Liver (tissue), 9 donors: Measurements from ENCODE around the gene MARCHF9. TPM values are rescaled to one million over a fixed set of nuclear protein-coding genes. Genes with fewer than 3 reads are reported as not detected.
A peak's percentile ranks its signal among the peaks of the same experiment; 100 is the strongest.

Experiments
- DNase-seq: peaks from one replicate; pipeline ENCODE4 v3.0.0-alpha.2; 2017; ENCODE audit warnings: low spot score
- H3K27ac ChIP-seq, 2 donors: one replicate each; pipeline ENCODE4 v1.7.0; 2013; ENCODE audit warnings: inconsistent platforms in 2 of 2, low read length in 2 of 2, control low read depth in 1 of 2, low read depth in 1 of 2, mild to moderate bottlenecking in 1 of 2
- H3K27me3 ChIP-seq, 4 donors: one replicate each; pipeline versions ENCODE4 v1.6.1 to v1.7.0; 2013; ENCODE audit warnings: low read length in 3 of 4, inconsistent platforms in 1 of 4, mild to moderate bottlenecking in 1 of 4, moderate library complexity in 1 of 4; ENCODE audit not compliant: control insufficient read depth in 4 of 4, insufficient read depth in 4 of 4
- H3K36me3 ChIP-seq, 4 donors: one replicate each; pipeline versions ENCODE4 v1.6.1 to v1.7.0; 2013; ENCODE audit warnings: low read length in 3 of 4, mild to moderate bottlenecking in 3 of 4, low read depth in 1 of 4, moderate library complexity in 1 of 4; ENCODE audit not compliant: control insufficient read depth in 4 of 4, insufficient read depth in 3 of 4
- H3K4me1 ChIP-seq, 4 donors: one replicate each; pipeline versions ENCODE4 v1.6.1 to v1.7.0; 2013; ENCODE audit warnings: low read length in 3 of 4, mild to moderate bottlenecking in 3 of 4, moderate library complexity in 1 of 4; ENCODE audit not compliant: control insufficient read depth in 4 of 4, insufficient read depth in 4 of 4
- H3K4me3 ChIP-seq, 3 donors: one replicate each; pipeline versions ENCODE4 v1.6.1 to v1.7.0; 2013; ENCODE audit warnings: low read length in 3 of 3, control low read depth in 1 of 3, low read depth in 1 of 3, mild to moderate bottlenecking in 1 of 3
- H3K9ac ChIP-seq, 2 donors: one replicate each; pipeline ENCODE4 v1.7.0; 2013; ENCODE audit warnings: low read length in 2 of 2, mild to moderate bottlenecking in 2 of 2, moderate library complexity in 2 of 2, control low read depth in 1 of 2, low read depth in 1 of 2
- H3K9me3 ChIP-seq, 4 donors: one replicate each; pipeline versions ENCODE4 v1.6.1 to v1.7.0; 2013; ENCODE audit warnings: low read length in 3 of 4; ENCODE audit not compliant: control insufficient read depth in 4 of 4
- EGR1 ChIP-seq, 2 donors: IDR thresholded peaks; 2 replicates each; pipeline ENCODE4 v1.6.1; 2016 to 2018; ENCODE audit warnings: antibody characterized with exemption in 2 of 2, low read depth in 2 of 2
- FOXA1 ChIP-seq: IDR thresholded peaks from 2 replicates; pipeline ENCODE4 v1.6.1; 2016; ENCODE audit warnings: antibody characterized with exemption
- FOXA2 ChIP-seq: IDR thresholded peaks from 2 replicates; pipeline ENCODE4 v1.6.1; 2016; ENCODE audit warnings: antibody characterized with exemption
- GABPA ChIP-seq, 2 donors: IDR thresholded peaks in 1 of 2; conservative IDR thresholded peaks in 1 of 2; 2 replicates each; pipeline ENCODE4 v1.6.1; 2016; ENCODE audit warnings: antibody characterized with exemption in 2 of 2, mild to moderate bottlenecking in 1 of 2, moderate library complexity in 1 of 2
- HNF4A ChIP-seq, 2 donors: conservative IDR thresholded peaks; 2 replicates each; pipeline ENCODE4 v1.6.1; 2016; ENCODE audit warnings: antibody characterized with exemption in 2 of 2, mild to moderate bottlenecking in 2 of 2
- HNF4G ChIP-seq: IDR thresholded peaks from 2 replicates; pipeline ENCODE4 v1.6.1; 2016; ENCODE audit warnings: antibody characterized with exemption
- JUND ChIP-seq, 2 donors: IDR thresholded peaks; 2 replicates each; pipeline ENCODE4 v1.6.1; 2016; ENCODE audit warnings: antibody characterized with exemption in 2 of 2
- NR2F2 ChIP-seq: IDR thresholded peaks from 2 replicates; pipeline ENCODE4 v1.6.1; 2016; ENCODE audit warnings: antibody characterized with exemption
- RAD21 ChIP-seq, 2 donors: IDR thresholded peaks; 2 replicates each; pipeline ENCODE4 v1.6.1; 2016; ENCODE audit warnings: antibody characterized with exemption in 2 of 2, mild to moderate bottlenecking in 2 of 2
- RXRA ChIP-seq, 2 donors: IDR thresholded peaks; 2 replicates each; pipeline ENCODE4 v1.6.1; 2017 to 2018; ENCODE audit warnings: antibody characterized with exemption in 2 of 2, mild to moderate bottlenecking in 1 of 2
- SP1 ChIP-seq: IDR thresholded peaks from 2 replicates; pipeline ENCODE4 v1.6.1; 2018; ENCODE audit warnings: antibody characterized with exemption, mild to moderate bottlenecking
- TAF1 ChIP-seq: conservative IDR thresholded peaks from 2 replicates; pipeline ENCODE4 v1.6.1; 2016; ENCODE audit warnings: antibody characterized with exemption, mild to moderate bottlenecking
- YY1 ChIP-seq: IDR thresholded peaks from 2 replicates; pipeline ENCODE4 v1.6.1; 2016; ENCODE audit warnings: antibody characterized with exemption, mild to moderate bottlenecking
- WGBS: extraction: QIAGEN DNeasy Blood & Tissue Kit; methylation state at CpG from one replicate; pipeline ENCODE4 v1.1.7; 2013; 5-methylcytosine and 5-hydroxymethylcytosine counted together
- polyA plus RNA-seq, 2 donors: library from polyadenylated mRNA; stranded (reverse) in 1 of 2; unstranded in 1 of 2; fragments of 200-250 nt in 1 of 2; fragments of >200 nt in 1 of 2; fragmentation: Nextera tagmentation in 1 of 2; extraction: Ambion mirVana in 1 of 2; gene quantifications; one replicate each; pipeline versions ENCODE4 v1.2.1 to v1.2.3, GENCODE V29; 2013 to 2015
- total RNA-seq, 2 donors: library from RNA; depleted of rRNA; stranded (reverse); fragments of >200 nt; gene quantifications; one replicate each; pipeline ENCODE4 v1.2.3, GENCODE V29; 2014
- TF ChIP-seq, protein P1 (sequence below): fragments of 150-350 bp; IDR thresholded peaks from 2 replicates; pipeline ENCODE4 v1.5.1; 2017; ENCODE audit warnings: improper control_type of control experiment, low read depth, low read length; ENCODE audit not compliant: missing input control
- TF ChIP-seq, protein P2 (sequence below): IDR thresholded peaks from 2 replicates; pipeline ENCODE4 v1.6.1; 2016; ENCODE audit warnings: antibody characterized with exemption
- TF ChIP-seq, protein P3 (sequence below): IDR thresholded peaks from 2 replicates; pipeline ENCODE4 v1.6.1; 2016; ENCODE audit warnings: antibody characterized with exemption
- TF ChIP-seq, protein P4 (sequence below): IDR thresholded peaks from 2 replicates; pipeline ENCODE4 v1.6.1; 2016; ENCODE audit warnings: antibody characterized with exemption, mild to moderate bottlenecking
- TF ChIP-seq, protein P5 (sequence below): IDR thresholded peaks from 2 replicates; pipeline ENCODE4 v1.6.1; 2016; ENCODE audit warnings: antibody characterized with exemption
- donor health status: healthy.
- donor health status: healthy.
- donor health status: healthy.
- donor health status: healthy.
- donor health status: healthy.

Gene MARCHF9
- total and polyA plus RNA-seq, 4 donors, result 1.1 to 3.0 (median 2.2) TPM

DNA sequence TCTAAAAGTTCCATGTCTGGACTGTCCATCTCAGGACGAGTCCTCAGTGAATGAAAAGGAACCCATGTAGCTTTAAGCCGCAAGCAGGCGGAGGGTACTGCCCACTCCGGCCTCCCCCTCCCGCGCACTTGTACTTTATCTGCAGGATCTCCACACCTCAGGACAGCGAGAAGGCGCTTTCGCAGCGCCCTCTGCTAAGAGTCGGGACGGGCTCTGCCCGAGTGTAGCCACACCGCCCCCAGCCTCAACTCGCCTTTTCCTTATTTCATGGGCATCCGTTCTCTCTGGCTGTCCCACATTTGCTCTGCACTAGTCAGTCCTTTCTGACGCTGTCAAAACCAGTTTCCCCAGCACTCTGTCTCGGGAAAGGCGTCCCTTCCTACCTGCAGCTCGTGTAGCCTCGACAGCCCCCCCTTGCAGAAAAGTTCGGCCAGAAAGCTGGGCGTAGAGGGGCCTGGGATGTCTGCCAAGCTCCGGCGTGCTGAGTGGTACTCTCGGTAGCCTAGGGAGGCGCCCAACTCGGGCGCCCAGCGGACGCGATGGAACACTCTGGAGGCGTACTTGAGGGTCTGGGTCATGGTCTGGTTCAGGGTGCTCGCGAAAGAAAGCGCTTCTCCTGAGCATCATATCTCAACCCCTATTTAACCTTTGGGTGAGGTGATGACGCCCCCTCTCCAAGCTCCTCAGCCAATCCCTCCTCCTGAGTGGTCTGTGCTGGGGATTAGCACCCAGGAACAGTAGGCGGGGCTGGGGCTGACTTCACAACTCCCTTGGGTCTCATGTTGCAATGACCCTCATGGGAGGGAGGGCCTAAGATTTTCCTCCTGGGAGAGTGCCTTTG lies 11.8 kb downstream of the MARCHF9 start, which contains the start of gene CYP27B1:
Gene CYP27B1, minus strand, starts transcription at position 615 of the 841 bp plus-strand sequence. Its CDS starts 37 bp downstream, at position 578.
- DNase-seq, result no peak
- H3K27ac ChIP-seq, result no peak within 1 kb of the TSS
- H3K27me3 ChIP-seq, result peaks cover 0 to 14% (median 6%) of the 10 kb centered on the region in 4 donors
- H3K9ac ChIP-seq, result no peak within 1 kb of the TSS
- H3K4me3 ChIP-seq, result peak within 1 kb of the TSS in 1 of 3 donors; percentile 42
- H3K9me3 ChIP-seq, result no peaks in the 10 kb centered on the region
- TF ChIP-seq, protein P1, sequence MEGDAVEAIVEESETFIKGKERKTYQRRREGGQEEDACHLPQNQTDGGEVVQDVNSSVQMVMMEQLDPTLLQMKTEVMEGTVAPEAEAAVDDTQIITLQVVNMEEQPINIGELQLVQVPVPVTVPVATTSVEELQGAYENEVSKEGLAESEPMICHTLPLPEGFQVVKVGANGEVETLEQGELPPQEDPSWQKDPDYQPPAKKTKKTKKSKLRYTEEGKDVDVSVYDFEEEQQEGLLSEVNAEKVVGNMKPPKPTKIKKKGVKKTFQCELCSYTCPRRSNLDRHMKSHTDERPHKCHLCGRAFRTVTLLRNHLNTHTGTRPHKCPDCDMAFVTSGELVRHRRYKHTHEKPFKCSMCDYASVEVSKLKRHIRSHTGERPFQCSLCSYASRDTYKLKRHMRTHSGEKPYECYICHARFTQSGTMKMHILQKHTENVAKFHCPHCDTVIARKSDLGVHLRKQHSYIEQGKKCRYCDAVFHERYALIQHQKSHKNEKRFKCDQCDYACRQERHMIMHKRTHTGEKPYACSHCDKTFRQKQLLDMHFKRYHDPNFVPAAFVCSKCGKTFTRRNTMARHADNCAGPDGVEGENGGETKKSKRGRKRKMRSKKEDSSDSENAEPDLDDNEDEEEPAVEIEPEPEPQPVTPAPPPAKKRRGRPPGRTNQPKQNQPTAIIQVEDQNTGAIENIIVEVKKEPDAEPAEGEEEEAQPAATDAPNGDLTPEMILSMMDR, result no peak
- TF ChIP-seq RXRA (IDR thresholded peaks at IDR 0.05), result no peak
- no peak for TF ChIP-seq RAD21 (IDR thresholded peaks at IDR 0.05)
- no peak for TF ChIP-seq FOXA1
- no peak for TF ChIP-seq GABPA (IDR thresholded peaks at IDR 0.05 in 1 of 2, conservative IDR thresholded peaks at IDR 0.05 in 1 of 2)
- no peak for TF ChIP-seq NR2F2
- TF ChIP-seq, protein P2, sequence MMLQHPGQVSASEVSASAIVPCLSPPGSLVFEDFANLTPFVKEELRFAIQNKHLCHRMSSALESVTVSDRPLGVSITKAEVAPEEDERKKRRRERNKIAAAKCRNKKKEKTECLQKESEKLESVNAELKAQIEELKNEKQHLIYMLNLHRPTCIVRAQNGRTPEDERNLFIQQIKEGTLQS, result no peak
- 11% methylated on average over 38 of the region's 38 CpGs for WGBS
- peaks cover 8 to 19% (median 14%) of the 10 kb centered on the region in 4 donors for H3K36me3 ChIP-seq
- peaks cover 11 to 34% (median 28%) of the 10 kb centered on the region in 4 donors for H3K4me1 ChIP-seq

DNA sequence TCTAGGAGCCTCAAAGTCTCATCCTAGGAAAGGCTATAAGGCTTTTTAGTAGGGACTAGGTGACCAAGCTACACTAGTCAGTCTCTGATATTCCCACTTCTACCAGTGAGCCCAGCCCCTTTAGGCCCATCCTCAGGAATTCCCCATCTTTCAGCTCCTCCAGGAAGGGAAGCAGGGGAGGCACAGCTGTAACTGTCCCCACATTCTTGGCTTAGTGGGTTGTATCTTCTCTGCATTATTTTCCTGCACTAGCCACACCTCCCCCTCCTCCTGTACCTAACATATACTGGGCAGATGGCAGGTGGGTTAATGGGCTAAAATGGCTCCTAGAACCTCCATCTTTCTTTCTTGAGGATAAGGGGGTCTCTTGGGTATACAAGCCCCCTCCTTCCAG lies 12.4 kb downstream of the MARCHF9 start:
- Histone ChIP-seq H3K9ac (no peak overlapping the region), H3K9me3 (no peaks in the 10 kb centered on the region), H3K27me3 (peaks cover 0 to 14% (median 6%) of the 10 kb centered on the region in 4 donors), H3K36me3 (peaks cover 8 to 19% (median 14%) of the 10 kb centered on the region in 4 donors), H3K4me3 (no peak overlapping the region), H3K27ac (no peak overlapping the region), H3K4me1 (peaks cover 11 to 34% (median 28%) of the 10 kb centered on the region in 4 donors)
- DNase-seq, result no peak
- TF ChIP-seq HNF4A (conservative IDR thresholded peaks at IDR 0.05), result no peak
- no peak for TF ChIP-seq YY1
- TF ChIP-seq, protein P1, result no peak
- TF ChIP-seq, protein P3, sequence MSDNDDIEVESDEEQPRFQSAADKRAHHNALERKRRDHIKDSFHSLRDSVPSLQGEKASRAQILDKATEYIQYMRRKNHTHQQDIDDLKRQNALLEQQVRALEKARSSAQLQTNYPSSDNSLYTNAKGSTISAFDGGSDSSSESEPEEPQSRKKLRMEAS, result no peak
- TF ChIP-seq GABPA (IDR thresholded peaks at IDR 0.05 in 1 of 2, conservative IDR thresholded peaks at IDR 0.05 in 1 of 2), result no peak
- TF ChIP-seq HNF4G, result no peak
- TF ChIP-seq RAD21 (IDR thresholded peaks at IDR 0.05), result no peak
- no peak for TF ChIP-seq RXRA (IDR thresholded peaks at IDR 0.05)
- TF ChIP-seq, protein P2, result no peak
- TF ChIP-seq, protein P4, sequence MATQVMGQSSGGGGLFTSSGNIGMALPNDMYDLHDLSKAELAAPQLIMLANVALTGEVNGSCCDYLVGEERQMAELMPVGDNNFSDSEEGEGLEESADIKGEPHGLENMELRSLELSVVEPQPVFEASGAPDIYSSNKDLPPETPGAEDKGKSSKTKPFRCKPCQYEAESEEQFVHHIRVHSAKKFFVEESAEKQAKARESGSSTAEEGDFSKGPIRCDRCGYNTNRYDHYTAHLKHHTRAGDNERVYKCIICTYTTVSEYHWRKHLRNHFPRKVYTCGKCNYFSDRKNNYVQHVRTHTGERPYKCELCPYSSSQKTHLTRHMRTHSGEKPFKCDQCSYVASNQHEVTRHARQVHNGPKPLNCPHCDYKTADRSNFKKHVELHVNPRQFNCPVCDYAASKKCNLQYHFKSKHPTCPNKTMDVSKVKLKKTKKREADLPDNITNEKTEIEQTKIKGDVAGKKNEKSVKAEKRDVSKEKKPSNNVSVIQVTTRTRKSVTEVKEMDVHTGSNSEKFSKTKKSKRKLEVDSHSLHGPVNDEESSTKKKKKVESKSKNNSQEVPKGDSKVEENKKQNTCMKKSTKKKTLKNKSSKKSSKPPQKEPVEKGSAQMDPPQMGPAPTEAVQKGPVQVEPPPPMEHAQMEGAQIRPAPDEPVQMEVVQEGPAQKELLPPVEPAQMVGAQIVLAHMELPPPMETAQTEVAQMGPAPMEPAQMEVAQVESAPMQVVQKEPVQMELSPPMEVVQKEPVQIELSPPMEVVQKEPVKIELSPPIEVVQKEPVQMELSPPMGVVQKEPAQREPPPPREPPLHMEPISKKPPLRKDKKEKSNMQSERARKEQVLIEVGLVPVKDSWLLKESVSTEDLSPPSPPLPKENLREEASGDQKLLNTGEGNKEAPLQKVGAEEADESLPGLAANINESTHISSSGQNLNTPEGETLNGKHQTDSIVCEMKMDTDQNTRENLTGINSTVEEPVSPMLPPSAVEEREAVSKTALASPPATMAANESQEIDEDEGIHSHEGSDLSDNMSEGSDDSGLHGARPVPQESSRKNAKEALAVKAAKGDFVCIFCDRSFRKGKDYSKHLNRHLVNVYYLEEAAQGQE, result no peak
- TF ChIP-seq JUND (IDR thresholded peaks at IDR 0.05), result no peak
- no peak for TF ChIP-seq EGR1 (IDR thresholded peaks at IDR 0.05; ENCODE audit: low read depth in 2 of 2)
- no peak for TF ChIP-seq FOXA1
- TF ChIP-seq, protein P5, sequence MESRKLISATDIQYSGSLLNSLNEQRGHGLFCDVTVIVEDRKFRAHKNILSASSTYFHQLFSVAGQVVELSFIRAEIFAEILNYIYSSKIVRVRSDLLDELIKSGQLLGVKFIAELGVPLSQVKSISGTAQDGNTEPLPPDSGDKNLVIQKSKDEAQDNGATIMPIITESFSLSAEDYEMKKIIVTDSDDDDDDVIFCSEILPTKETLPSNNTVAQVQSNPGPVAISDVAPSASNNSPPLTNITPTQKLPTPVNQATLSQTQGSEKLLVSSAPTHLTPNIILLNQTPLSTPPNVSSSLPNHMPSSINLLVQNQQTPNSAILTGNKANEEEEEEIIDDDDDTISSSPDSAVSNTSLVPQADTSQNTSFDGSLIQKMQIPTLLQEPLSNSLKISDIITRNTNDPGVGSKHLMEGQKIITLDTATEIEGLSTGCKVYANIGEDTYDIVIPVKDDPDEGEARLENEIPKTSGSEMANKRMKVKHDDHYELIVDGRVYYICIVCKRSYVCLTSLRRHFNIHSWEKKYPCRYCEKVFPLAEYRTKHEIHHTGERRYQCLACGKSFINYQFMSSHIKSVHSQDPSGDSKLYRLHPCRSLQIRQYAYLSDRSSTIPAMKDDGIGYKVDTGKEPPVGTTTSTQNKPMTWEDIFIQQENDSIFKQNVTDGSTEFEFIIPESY, result no peak
- no peak for TF ChIP-seq SP1
- no peak for TF ChIP-seq FOXA2
- TF ChIP-seq NR2F2, result no peak
- no peak for TF ChIP-seq TAF1
